DOHH2 (cell line): Measurements from ENCODE around the gene ANKLE2.

Experiments used
- H3F3A ChIP-seq: fragments of 200-600 bp; sonication (generic), shearing (Covaris generic); 2 replicates; pipeline ENCODE4 v1.6.0; 2016; ENCODE audit warnings: antibody characterized with exemption, mild to moderate bottlenecking; ENCODE audit not compliant: control insufficient read depth, insufficient read depth
- H3K27ac ChIP-seq: fragments of 200-600 bp; sonication (generic); 2 replicates; pipeline ENCODE4 v1.5.1; 2014; ENCODE audit warnings: low read depth, mild to moderate bottlenecking, low read length, moderate library complexity
- H3K27me3 ChIP-seq: fragments of 200-600 bp; sonication (generic); 2 replicates; pipeline ENCODE4 v1.6.1; 2014; ENCODE audit warnings: mild to moderate bottlenecking, low read length, mixed read lengths; ENCODE audit not compliant: control insufficient read depth
- H3K36me3 ChIP-seq: fragments of 200-600 bp; sonication (generic); 2 replicates; pipeline ENCODE4 v1.6.1; 2014; ENCODE audit warnings: mild to moderate bottlenecking, low read length, moderate library complexity, mixed read lengths; ENCODE audit not compliant: control insufficient read depth
- H3K4me1 ChIP-seq: fragments of 200-600 bp; sonication (generic); 2 replicates; pipeline ENCODE4 v1.6.1; 2014; ENCODE audit warnings: mild to moderate bottlenecking, low read length, mixed read lengths; ENCODE audit not compliant: control insufficient read depth
- H3K4me2 ChIP-seq: fragments of 200-600 bp; sonication (generic); 2 replicates; pipeline ENCODE4 v1.6.0; 2014; ENCODE audit warnings: mild to moderate bottlenecking, low read length, moderate library complexity
- H3K4me3 ChIP-seq: fragments of 200-600 bp; sonication (generic); 2 replicates; pipeline ENCODE4 v1.5.1; 2014; ENCODE audit warnings: mild to moderate bottlenecking, low read length, mixed read lengths
- H3K79me2 ChIP-seq: fragments of 200-600 bp; sonication (generic); 2 replicates; pipeline ENCODE4 v1.6.1; 2014; ENCODE audit warnings: mild to moderate bottlenecking, low read length, mixed read lengths; ENCODE audit not compliant: control insufficient read depth
- H3K9me2 ChIP-seq: fragments of 200-600 bp; sonication (generic); replicated peaks from 2 replicates; pipeline ENCODE4 v1.6.1; 2014; ENCODE audit warnings: mild to moderate bottlenecking, low read length, mixed read lengths; ENCODE audit not compliant: control insufficient read depth
- H3K9me3 ChIP-seq: fragments of 200-600 bp; sonication (generic); 2 replicates; pipeline ENCODE4 v1.6.1; 2014; ENCODE audit warnings: antibody characterized with exemption, low read length, mixed read lengths; ENCODE audit not compliant: control insufficient read depth, insufficient read depth
- H4K20me1 ChIP-seq: fragments of 200-600 bp; sonication (generic); 2 replicates; pipeline ENCODE4 v1.6.0; 2014; ENCODE audit warnings: low read depth, mild to moderate bottlenecking, antibody characterized with exemption, low read length, moderate library complexity; ENCODE audit not compliant: control insufficient read depth, insufficient read depth
- EZH2phosphoT487 ChIP-seq: fragments of 200-600 bp; sonication (generic); IDR thresholded peaks from 2 replicates; pipeline ENCODE4 v1.6.1; 2017; ENCODE audit warnings: borderline replicate concordance, mild to moderate bottlenecking, antibody characterized with exemption, low read length, moderate library complexity, mixed read lengths
- TF ChIP-seq, protein P1 (sequence below): fragments of 200-600 bp; sonication (generic); IDR thresholded peaks from one replicate; pipeline ENCODE4 v1.5.1; 2014; ENCODE audit warnings: antibody characterized with exemption, mild to moderate bottlenecking, low read depth, low read length; ENCODE audit not compliant: poor library complexity, severe bottlenecking

The ANKLE2 gene

DNA sequence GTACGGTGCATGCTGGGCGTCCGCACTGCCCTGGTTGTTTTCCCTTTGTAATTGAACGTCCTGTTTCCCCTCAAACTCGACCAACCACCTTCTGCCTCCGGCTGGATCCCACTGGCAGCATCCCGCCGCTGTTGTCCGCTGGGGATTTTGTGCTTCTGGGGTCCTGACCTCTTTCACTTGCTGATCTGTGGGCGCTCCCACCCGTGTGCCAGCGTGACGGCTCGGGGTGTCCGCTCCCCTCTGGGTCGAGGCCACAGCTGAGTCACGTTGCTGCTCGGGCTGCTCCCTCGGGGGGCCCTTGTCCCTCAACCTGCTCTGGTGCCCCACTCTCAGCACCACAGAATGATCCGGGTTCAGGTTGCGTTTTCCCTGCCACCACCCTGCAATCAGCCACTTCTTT lies 43.0 kb downstream of the ANKLE2 start:
- Histone ChIP-seq H3K4me3 (no peak overlapping the region), H3F3A (peaks cover 16% of the 10 kb centered on the region), H4K20me1 (peaks cover 14% of the 10 kb centered on the region; the same call in 1 of the 2 replicates), H3K4me2 (no peak overlapping the region), H3K9me2 (no peaks in the 10 kb centered on the region), H3K79me2 (peaks cover 61% of the 10 kb centered on the region), H3K27ac (no peak overlapping the region), H3K9me3 (no peaks in the 10 kb centered on the region), H3K27me3 (no peaks in the 10 kb centered on the region), H3K36me3 (peaks cover 85% of the 10 kb centered on the region), H3K4me1 (no peaks in the 10 kb centered on the region)
- TF ChIP-seq, protein P1, sequence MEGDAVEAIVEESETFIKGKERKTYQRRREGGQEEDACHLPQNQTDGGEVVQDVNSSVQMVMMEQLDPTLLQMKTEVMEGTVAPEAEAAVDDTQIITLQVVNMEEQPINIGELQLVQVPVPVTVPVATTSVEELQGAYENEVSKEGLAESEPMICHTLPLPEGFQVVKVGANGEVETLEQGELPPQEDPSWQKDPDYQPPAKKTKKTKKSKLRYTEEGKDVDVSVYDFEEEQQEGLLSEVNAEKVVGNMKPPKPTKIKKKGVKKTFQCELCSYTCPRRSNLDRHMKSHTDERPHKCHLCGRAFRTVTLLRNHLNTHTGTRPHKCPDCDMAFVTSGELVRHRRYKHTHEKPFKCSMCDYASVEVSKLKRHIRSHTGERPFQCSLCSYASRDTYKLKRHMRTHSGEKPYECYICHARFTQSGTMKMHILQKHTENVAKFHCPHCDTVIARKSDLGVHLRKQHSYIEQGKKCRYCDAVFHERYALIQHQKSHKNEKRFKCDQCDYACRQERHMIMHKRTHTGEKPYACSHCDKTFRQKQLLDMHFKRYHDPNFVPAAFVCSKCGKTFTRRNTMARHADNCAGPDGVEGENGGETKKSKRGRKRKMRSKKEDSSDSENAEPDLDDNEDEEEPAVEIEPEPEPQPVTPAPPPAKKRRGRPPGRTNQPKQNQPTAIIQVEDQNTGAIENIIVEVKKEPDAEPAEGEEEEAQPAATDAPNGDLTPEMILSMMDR, result no peak
- TF ChIP-seq EZH2phosphoT487, result no peak

DNA sequence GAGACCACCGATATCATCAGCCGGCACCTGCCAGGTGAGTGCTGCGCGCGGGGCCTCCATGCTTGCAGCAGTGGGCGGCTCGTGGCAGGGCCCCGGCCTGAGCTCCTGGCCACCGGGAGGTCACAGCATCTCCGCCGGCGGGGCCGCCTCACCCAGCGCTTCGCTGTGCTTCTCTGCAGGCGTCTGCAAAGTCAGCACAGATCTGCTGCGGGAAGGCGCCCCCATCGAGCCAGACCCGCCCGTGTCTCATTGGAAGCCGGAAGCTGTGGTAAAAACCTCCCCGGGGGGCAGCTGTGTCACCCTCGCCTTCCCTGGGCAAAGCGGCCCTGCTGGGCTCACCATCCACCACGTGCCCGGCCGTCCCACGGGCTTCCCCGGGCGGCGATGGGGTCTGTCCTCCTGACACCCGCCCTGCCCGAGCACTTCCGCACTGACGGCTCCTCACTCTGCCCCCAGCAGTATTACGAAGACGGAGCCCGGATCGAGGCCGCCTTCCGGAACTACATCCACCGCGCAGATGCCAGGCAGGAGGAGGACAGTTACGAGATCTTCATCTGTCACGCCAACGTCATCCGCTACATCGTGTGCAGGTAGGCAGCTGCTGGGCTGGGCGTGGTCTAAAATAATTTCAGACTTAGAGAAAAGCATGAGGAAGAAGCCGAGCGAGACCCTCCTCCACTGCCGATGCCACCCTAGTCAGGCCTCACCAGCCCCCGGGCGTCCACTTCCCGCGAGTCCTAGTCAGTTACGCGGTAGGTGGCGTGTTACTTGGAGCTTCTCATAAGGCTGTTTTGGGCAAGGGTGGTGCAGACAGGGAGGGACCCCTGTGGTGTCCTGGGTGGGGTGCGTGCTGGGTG lies 43.9 kb downstream of the ANKLE2 start:
- Histone ChIP-seq H3K9me2 (no peaks in the 10 kb centered on the region), H3K79me2 (peaks cover 62% of the 10 kb centered on the region), H3K4me3 (no peak overlapping the region), H3K27ac (no peak overlapping the region), H3F3A (peaks cover 15% of the 10 kb centered on the region), H3K4me2 (no peak overlapping the region), H3K4me1 (peaks cover 7% of the 10 kb centered on the region; the same call in 1 of the 2 replicates), H3K36me3 (peaks cover 85% of the 10 kb centered on the region), H3K9me3 (no peaks in the 10 kb centered on the region), H3K27me3 (no peaks in the 10 kb centered on the region), H4K20me1 (peaks cover 18% of the 10 kb centered on the region; the same call in 1 of the 2 replicates)
- TF ChIP-seq EZH2phosphoT487, result no peak
- TF ChIP-seq, protein P1, result no peak

DNA sequence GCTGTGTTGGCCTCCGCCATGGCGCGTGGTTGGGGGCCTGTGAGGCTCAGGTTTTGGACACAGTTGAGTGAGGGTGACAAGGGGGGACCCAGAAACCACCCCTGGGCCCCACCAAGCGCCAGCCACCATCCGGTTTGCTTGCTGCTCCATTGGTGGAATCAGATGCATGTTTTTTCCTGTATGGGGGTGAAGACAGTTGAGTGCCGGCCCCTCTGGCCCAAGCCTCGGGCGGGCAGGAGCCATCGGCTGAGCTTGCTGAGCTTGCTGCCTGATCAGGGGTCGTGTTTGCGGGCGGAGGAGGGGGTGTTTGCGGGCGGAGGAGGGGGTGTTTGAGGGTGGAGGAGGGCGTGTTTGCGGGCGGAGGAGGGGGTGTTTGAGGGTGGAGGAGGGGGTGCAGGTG lies 44.6 kb downstream of the ANKLE2 start:
- H3K9me3 ChIP-seq, result no peaks in the 10 kb centered on the region
- H3K36me3 ChIP-seq, result peaks cover 85% of the 10 kb centered on the region
- H3F3A ChIP-seq, result peaks cover 14% of the 10 kb centered on the region
- peaks cover 15% of the 10 kb centered on the region; the same call in 1 of the 2 replicates for H3K4me1 ChIP-seq
- H3K27ac ChIP-seq, result no peak overlapping the region
- no peak for TF ChIP-seq EZH2phosphoT487
- TF ChIP-seq, protein P1, result no peak
- no peak overlapping the region for H3K4me2 ChIP-seq
- no peak overlapping the region for H3K4me3 ChIP-seq
- H3K27me3 ChIP-seq, result no peaks in the 10 kb centered on the region
- H3K79me2 ChIP-seq, result peaks cover 69% of the 10 kb centered on the region
- H4K20me1 ChIP-seq, result peaks cover 21% of the 10 kb centered on the region; the same call in 1 of the 2 replicates
- no peaks in the 10 kb centered on the region for H3K9me2 ChIP-seq
